Measurements from ENCODE around the gene HTRA3.
"Not testable (repeated sequence)": the region's sequence is repeated elsewhere in the genome, so short reads cannot be mapped to it uniquely, and the experiment has no call there.

HTRA3 gene

DNA sequence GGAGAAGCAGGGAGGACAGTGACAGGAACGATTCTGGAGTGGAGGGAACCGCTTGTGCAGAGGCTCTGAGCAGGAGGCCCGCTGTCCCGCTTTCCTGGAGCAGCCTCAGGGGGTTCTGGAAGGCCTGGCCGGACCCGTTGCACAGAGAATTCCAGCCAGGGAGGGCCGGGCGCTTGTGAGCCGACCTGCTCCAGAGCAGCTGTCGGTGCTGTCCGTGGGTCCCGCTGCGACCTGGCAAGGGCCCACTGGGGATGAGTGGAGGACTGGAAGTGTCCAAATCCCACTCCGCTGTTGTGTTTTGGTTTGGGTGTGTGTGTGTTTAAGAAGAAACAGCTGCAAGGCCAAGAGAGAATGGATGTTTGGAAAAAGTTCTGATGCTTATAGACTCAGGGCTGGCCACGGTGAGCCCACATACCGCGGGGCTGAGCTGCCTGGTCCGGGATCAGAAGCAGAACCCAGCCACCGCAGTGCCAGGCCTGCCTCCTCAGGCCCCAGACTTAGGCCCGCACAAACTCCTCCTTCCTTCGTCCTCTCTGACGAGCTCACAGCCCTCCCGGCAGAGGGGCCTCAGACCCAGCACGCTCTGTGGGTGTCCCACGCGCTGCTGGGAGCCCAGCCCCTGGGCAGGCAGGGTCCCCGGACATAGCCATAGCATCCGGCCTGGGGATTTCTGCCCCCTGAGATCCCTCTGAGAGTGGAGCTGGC is 73.9 kb downstream of the HTRA3 start:
- no peaks in the 10 kb centered on the region for H3K4me1 ChIP-seq (ENCODE audit: control insufficient read depth in 2 of 2, insufficient read depth in 2 of 2, low read length in 2 of 2)
- no peak overlapping the region for H3K9ac ChIP-seq (ENCODE audit: low read depth in 1 of 2, low read length in 2 of 2)
- H3K36me3 ChIP-seq (ENCODE audit: control insufficient read depth in 2 of 2, insufficient read depth in 2 of 2, low read length in 2 of 2): no peaks in the 10 kb centered on the region
- no peak overlapping the region for H3K27ac ChIP-seq (ENCODE audit: low read depth in 2 of 2, low read length in 2 of 2)
- H3K9me3 ChIP-seq (ENCODE audit: control insufficient read depth in 2 of 2, low read length in 2 of 2): no peaks in the 10 kb centered on the region
- H3K27me3 ChIP-seq (ENCODE audit: control insufficient read depth in 2 of 2, insufficient read depth in 2 of 2, low read length in 2 of 2): no peaks in the 10 kb centered on the region
- no peak overlapping the region for H3K4me3 ChIP-seq (ENCODE audit: low read length in 2 of 2)

DNA sequence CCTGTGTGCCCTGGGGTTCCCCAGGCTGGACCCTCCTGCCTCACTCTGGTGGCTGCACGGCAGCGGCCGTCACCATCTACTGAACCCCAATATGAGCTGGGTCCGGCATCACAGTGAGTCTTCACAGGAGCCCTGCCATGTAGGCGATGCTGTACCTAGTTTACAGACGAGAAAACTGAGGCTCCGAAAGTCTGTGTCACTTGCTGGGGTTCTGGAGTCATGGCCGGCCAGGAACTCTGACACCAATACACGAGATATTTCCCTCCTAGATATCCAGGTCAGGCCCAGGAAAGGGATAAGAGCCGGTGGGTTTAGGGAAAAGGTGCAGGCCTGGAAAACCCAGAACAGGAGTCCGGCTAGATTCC is 74.4 kb downstream of the HTRA3 start:
- Histone ChIP-seq H3K27me3 (ENCODE audit: control insufficient read depth in 2 of 2, insufficient read depth in 2 of 2, low read length in 2 of 2) (no peaks in the 10 kb centered on the region), H3K27ac (ENCODE audit: low read depth in 2 of 2, low read length in 2 of 2) (no peak overlapping the region), H3K4me1 (ENCODE audit: control insufficient read depth in 2 of 2, insufficient read depth in 2 of 2, low read length in 2 of 2) (no peaks in the 10 kb centered on the region), H3K4me3 (ENCODE audit: low read length in 2 of 2) (no peak overlapping the region), H3K9me3 (ENCODE audit: control insufficient read depth in 2 of 2, low read length in 2 of 2) (no peaks in the 10 kb centered on the region), H3K9ac (ENCODE audit: low read depth in 1 of 2, low read length in 2 of 2) (no peak overlapping the region), H3K36me3 (ENCODE audit: control insufficient read depth in 2 of 2, insufficient read depth in 2 of 2, low read length in 2 of 2) (no peaks in the 10 kb centered on the region)

DNA sequence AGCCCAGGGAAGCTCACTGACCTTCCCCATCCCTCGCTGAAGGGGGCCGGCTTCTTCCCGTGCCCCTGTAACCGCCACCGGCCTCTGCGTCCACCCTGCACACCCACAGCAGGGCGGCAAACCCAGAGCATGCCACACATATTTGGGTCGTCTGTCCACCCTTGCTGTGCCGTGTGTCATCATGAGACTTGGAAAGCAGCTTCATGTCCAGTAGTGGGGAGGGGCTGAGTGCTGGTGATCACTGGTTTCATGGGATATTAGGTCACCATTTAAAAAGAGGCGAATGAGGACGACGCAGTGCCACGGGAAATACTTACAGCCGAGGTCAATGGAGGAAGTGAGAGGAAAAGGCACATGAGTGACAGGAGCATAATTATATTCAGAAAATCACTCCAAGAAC is 74.8 kb downstream of the HTRA3 start:
- no peaks in the 10 kb centered on the region for H3K27me3 ChIP-seq (ENCODE audit: control insufficient read depth in 2 of 2, insufficient read depth in 2 of 2, low read length in 2 of 2)
- no peak overlapping the region for H3K4me3 ChIP-seq (ENCODE audit: low read length in 2 of 2)
- no peaks in the 10 kb centered on the region for H3K9me3 ChIP-seq (ENCODE audit: control insufficient read depth in 2 of 2, low read length in 2 of 2)
- no peaks in the 10 kb centered on the region for H3K4me1 ChIP-seq (ENCODE audit: control insufficient read depth in 2 of 2, insufficient read depth in 2 of 2, low read length in 2 of 2)
- no peak overlapping the region for H3K9ac ChIP-seq (ENCODE audit: low read depth in 1 of 2, low read length in 2 of 2)
- H3K27ac ChIP-seq (ENCODE audit: low read depth in 2 of 2, low read length in 2 of 2): no peak overlapping the region
- no peaks in the 10 kb centered on the region for H3K36me3 ChIP-seq (ENCODE audit: control insufficient read depth in 2 of 2, insufficient read depth in 2 of 2, low read length in 2 of 2)

DNA sequence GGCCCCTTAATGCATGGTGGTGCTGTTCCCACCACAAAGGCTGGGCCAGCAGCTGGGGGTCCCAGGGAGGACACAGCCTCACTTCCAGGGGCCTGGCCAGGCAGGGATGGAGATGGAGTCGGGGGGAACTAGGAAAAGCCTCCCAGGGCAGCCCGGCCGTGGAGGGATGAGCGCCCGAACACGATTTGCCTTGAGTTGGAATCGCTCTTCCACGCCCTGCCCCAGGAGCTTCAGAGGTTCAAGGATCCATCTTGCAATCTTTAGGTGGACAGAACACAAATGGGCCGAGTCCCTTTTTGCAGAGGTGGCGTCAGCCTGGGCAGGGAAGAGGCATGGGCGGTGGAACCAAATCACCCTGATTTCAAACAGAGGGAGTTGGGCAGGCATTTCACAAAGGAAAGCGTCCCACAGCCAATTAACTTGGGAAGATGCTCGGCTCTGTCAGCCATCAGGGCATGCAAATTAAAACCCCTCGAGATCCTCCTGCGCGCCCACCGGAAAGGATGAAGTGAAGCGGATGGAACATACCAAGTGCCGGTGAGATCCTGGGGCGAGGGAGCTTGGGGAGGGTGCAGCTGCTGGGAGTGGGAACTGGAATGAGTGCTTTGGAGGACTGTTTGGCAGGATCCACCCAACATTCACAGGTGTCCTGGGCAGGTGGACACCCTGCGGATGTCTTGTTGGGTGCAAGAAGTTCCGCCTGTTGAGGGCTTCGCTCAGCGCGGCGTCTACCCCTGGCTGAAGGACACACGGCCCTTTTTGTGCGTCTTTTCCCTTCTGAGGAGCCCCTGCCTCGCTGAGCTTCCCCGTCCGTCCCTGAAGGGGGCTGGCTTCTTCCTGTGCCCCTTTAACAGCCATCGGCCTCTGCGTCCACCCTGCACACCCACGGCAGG is 75.7 kb downstream of the HTRA3 start:
- no peaks in the 10 kb centered on the region for H3K27me3 ChIP-seq (ENCODE audit: control insufficient read depth in 2 of 2, insufficient read depth in 2 of 2, low read length in 2 of 2)
- no peaks in the 10 kb centered on the region for H3K4me1 ChIP-seq (ENCODE audit: control insufficient read depth in 2 of 2, insufficient read depth in 2 of 2, low read length in 2 of 2)
- H3K27ac ChIP-seq (ENCODE audit: low read depth in 2 of 2, low read length in 2 of 2): no peak overlapping the region
- H3K9ac ChIP-seq (ENCODE audit: low read depth in 1 of 2, low read length in 2 of 2): no peak overlapping the region
- no peaks in the 10 kb centered on the region for H3K9me3 ChIP-seq (ENCODE audit: control insufficient read depth in 2 of 2, low read length in 2 of 2)
- H3K36me3 ChIP-seq (ENCODE audit: control insufficient read depth in 2 of 2, insufficient read depth in 2 of 2, low read length in 2 of 2): no peaks in the 10 kb centered on the region
- no peak overlapping the region for H3K4me3 ChIP-seq (ENCODE audit: low read length in 2 of 2)

DNA sequence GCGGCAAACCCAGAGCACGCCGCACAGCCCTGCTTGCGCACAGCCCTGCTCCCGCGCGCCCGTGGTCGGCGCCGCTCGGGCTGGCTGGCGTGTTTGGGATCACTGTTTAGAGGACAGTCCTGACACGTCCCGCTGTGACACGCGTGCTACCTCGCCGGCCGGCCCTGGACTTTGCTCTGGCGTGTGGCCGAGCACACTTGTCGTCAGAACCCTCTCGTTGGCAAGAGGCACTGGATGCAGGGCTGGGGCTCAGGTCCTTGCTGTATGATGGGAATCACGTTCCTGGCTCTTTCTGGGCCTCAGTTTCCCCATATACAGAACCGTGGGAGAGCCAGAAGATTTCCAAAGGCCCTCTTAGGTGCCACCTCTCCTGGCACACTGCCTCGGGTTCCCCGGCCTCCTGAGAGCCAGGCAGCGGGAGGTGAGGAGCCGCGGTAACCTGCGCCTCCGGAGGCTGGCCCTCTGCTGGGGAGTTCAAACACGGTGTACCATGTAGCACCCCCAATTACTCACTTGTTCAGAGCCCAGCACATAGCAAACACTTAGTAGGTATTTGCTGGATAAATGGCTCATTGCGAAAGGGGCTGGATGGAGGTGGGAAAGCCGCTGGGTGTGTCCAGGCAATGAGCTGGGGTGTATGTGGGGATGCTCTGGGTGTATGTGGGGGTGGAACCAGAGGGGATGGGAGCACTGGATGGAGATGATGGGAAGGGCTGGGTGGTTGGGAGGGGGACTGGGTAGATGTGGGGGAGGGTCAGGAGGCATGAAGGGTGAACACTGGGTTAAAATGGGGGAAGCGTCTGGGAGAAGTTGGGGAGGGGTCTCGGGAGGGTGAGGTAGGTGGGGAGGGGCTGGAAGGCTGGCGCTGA is 76.6 kb downstream of the HTRA3 start:
- Histone ChIP-seq H3K9me3 (ENCODE audit: control insufficient read depth in 2 of 2, low read length in 2 of 2) (no peaks in the 10 kb centered on the region), H3K27ac (ENCODE audit: low read depth in 2 of 2, low read length in 2 of 2) (no peak overlapping the region), H3K27me3 (ENCODE audit: control insufficient read depth in 2 of 2, insufficient read depth in 2 of 2, low read length in 2 of 2) (no peaks in the 10 kb centered on the region), H3K4me3 (ENCODE audit: low read length in 2 of 2) (no peak overlapping the region), H3K36me3 (ENCODE audit: control insufficient read depth in 2 of 2, insufficient read depth in 2 of 2, low read length in 2 of 2) (no peaks in the 10 kb centered on the region), H3K9ac (ENCODE audit: low read depth in 1 of 2, low read length in 2 of 2) (no peak overlapping the region), H3K4me1 (ENCODE audit: control insufficient read depth in 2 of 2, insufficient read depth in 2 of 2, low read length in 2 of 2) (no peaks in the 10 kb centered on the region)

DNA sequence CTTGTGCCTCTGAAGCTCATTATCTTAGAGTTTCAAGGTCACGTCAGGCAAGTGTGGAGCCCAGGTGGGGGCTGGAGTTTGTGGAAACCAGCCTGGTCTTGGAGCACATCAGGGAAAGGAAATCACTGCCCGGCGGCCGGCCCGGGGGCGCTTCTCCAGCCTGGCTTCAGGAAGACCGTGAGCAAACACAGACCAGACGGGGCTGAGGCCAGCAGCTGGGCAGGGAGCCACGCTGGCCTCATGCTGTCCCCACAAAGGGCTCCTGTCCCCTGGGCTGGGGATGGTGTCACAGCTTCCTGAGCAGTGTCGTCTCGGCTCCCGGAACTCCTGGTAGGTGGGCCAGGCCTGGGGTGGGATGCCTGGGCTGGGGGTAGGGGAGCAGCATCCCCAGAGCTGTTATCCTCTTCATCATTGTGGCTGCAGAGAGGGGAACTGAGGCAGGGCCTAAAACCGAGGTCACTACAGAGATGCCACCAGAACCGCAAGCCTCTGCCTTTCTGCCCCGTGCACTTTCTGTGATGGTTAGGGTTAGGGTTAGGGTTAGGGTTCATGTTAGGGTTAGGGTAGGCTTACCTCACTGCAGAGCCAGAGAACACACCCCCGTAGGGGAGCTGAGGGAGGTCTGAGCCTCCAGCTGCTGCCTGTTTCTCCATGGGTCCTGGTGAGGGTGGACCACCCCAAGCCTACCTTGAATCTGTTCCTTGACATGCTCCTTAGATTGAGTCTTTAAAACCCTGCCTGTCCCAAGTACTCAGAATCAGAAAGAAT is 77.5 kb downstream of the HTRA3 start:
- H3K9ac ChIP-seq (ENCODE audit: low read depth in 1 of 2, low read length in 2 of 2): no peak overlapping the region
- no peaks in the 10 kb centered on the region for H3K4me1 ChIP-seq (ENCODE audit: control insufficient read depth in 2 of 2, insufficient read depth in 2 of 2, low read length in 2 of 2)
- no peaks in the 10 kb centered on the region for H3K27me3 ChIP-seq (ENCODE audit: control insufficient read depth in 2 of 2, insufficient read depth in 2 of 2, low read length in 2 of 2)
- H3K36me3 ChIP-seq (ENCODE audit: control insufficient read depth in 2 of 2, insufficient read depth in 2 of 2, low read length in 2 of 2): no peaks in the 10 kb centered on the region
- no peak overlapping the region for H3K4me3 ChIP-seq (ENCODE audit: low read length in 2 of 2)
- no peaks in the 10 kb centered on the region for H3K9me3 ChIP-seq (ENCODE audit: control insufficient read depth in 2 of 2, low read length in 2 of 2)
- H3K27ac ChIP-seq (ENCODE audit: low read depth in 2 of 2, low read length in 2 of 2): no peak overlapping the region

DNA sequence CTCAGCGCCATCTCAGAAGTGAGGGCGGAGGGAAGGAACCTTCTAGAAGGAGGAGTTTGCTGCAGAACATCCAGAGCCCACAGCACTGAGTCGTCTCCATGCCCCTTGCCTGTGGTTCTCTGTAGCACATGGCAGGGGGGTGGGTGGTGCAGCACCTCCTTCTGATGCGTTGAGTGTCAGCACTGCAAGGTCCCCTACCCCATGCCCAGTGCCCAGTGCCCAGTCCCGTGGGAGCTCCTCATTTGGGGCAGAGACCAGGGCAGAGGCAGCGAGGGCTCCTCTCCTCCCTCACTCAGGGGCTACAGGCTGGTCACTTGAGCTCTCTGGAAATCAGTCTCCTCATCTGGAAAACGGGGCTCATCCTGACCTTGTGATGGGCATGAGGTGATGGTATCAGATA is 78.1 kb downstream of the HTRA3 start:
- Histone ChIP-seq H3K9ac (ENCODE audit: low read depth in 1 of 2, low read length in 2 of 2) (no peak overlapping the region), H3K27me3 (ENCODE audit: control insufficient read depth in 2 of 2, insufficient read depth in 2 of 2, low read length in 2 of 2) (no peaks in the 10 kb centered on the region), H3K27ac (ENCODE audit: low read depth in 2 of 2, low read length in 2 of 2) (no peak overlapping the region), H3K4me3 (ENCODE audit: low read length in 2 of 2) (no peak overlapping the region), H3K9me3 (ENCODE audit: control insufficient read depth in 2 of 2, low read length in 2 of 2) (no peaks in the 10 kb centered on the region), H3K36me3 (ENCODE audit: control insufficient read depth in 2 of 2, insufficient read depth in 2 of 2, low read length in 2 of 2) (no peaks in the 10 kb centered on the region), H3K4me1 (ENCODE audit: control insufficient read depth in 2 of 2, insufficient read depth in 2 of 2, low read length in 2 of 2) (no peaks in the 10 kb centered on the region)

DNA sequence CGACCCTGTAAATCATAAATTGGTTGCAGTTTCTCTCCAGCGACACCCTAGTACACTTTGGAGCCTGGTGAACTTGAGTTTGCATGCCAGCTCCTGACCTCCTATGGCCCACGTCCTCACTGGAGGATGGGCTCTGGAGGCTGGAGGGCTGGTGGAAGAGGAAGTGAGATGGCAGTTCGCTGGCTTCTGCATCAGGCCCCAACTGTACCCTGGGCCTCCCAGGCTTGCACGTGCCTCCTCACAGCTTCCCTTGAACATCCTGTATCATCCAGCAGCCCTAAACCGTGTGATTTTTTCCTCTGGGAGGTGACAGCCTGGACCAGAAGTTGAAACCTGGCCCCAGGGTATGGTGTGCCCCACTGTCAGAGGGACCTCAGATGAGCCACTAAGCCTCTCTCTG is 78.5 kb downstream of the HTRA3 start:
- no peaks in the 10 kb centered on the region for H3K36me3 ChIP-seq (ENCODE audit: control insufficient read depth in 2 of 2, insufficient read depth in 2 of 2, low read length in 2 of 2)
- H3K4me1 ChIP-seq (ENCODE audit: control insufficient read depth in 2 of 2, insufficient read depth in 2 of 2, low read length in 2 of 2): no peaks in the 10 kb centered on the region
- no peak overlapping the region for H3K4me3 ChIP-seq (ENCODE audit: low read length in 2 of 2)
- no peak overlapping the region for H3K27ac ChIP-seq (ENCODE audit: low read depth in 2 of 2, low read length in 2 of 2)
- no peaks in the 10 kb centered on the region for H3K27me3 ChIP-seq (ENCODE audit: control insufficient read depth in 2 of 2, insufficient read depth in 2 of 2, low read length in 2 of 2)
- no peaks in the 10 kb centered on the region for H3K9me3 ChIP-seq (ENCODE audit: control insufficient read depth in 2 of 2, low read length in 2 of 2)
- no peak overlapping the region for H3K9ac ChIP-seq (ENCODE audit: low read depth in 1 of 2, low read length in 2 of 2)

DNA sequence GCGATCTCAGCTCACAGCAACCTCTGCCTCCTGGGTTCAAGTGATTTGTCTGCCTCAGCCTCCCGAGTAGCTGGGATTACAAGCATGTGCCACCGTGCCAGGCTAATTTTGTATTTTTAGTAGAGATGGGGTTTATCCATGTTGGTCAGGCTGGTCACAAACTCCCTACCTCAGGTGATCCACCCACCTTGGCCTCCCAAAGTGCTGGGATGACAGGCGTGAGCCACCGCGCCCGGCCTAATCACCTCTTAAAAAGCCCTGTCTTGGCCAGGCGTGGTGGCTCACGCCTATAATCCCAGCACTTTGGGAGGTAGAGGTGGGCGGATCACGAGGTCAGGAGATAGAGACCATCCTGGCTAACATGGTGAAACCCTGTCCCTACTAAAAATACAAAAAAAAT is 79.7 kb downstream of the HTRA3 start:
- not testable (repeated sequence) for H3K36me3 ChIP-seq (ENCODE audit: control insufficient read depth in 2 of 2, insufficient read depth in 2 of 2, low read length in 2 of 2); H3K9ac ChIP-seq (ENCODE audit: low read depth in 1 of 2, low read length in 2 of 2); H3K27me3 ChIP-seq (ENCODE audit: control insufficient read depth in 2 of 2, insufficient read depth in 2 of 2, low read length in 2 of 2); H3K4me3 ChIP-seq (ENCODE audit: low read length in 2 of 2); H3K4me1 ChIP-seq (ENCODE audit: control insufficient read depth in 2 of 2, insufficient read depth in 2 of 2, low read length in 2 of 2); H3K9me3 ChIP-seq (ENCODE audit: control insufficient read depth in 2 of 2, low read length in 2 of 2); H3K27ac ChIP-seq (ENCODE audit: low read depth in 2 of 2, low read length in 2 of 2)

All from mucosa of rectum (tissue), 2 donors.